ENCODE measurements around the gene SDC4. TPM values are rescaled to one million over a fixed set of nuclear protein-coding genes. Genes with fewer than 3 reads are reported as not detected.
A peak's percentile ranks its signal among the peaks of the same experiment; 100 is the strongest.

Gene SDC4
- total and polyA plus RNA-seq, 4 donors = 54.4 to 147 (median 83.6) TPM

DNA sequence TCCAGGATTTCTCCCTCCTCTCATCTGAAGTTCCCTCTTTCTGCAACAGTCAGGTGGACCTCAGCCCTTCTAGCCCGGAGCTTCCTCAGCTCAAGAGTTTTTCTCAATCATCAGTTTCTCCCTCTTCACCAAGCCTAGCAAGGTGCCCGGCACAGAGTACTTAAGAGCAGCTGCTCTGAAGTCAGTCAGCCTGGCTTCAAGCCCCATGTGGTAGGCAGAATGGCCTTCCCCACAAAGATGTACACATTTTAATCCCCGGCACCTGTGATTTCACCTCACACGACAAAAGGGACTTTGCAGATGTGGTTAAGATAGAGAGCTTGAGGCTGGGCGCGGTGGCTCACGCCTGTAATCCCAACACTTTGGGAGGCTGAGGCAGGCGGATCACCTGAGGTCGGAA lies 56.7 kb downstream of the SDC4 start:
- Histone ChIP-seq H3K27ac (ENCODE audit: low read depth in 1 of 2, low read length in 2 of 2) (no peak overlapping the region), H3K4me3 (ENCODE audit: low read depth in 1 of 3, low read length in 3 of 3) (no peak overlapping the region), H3K9ac (ENCODE audit: low read depth in 1 of 2, low read length in 2 of 2) (no peak overlapping the region), H3K27me3 (ENCODE audit: control insufficient read depth in 4 of 4, insufficient read depth in 4 of 4, low read length in 3 of 4) (peaks cover 0 to 2% (median 0%) of the 10 kb centered on the region in 4 donors), H3K9me3 (ENCODE audit: control insufficient read depth in 4 of 4, low read length in 3 of 4) (no peaks in the 10 kb centered on the region), H3K4me1 (ENCODE audit: control insufficient read depth in 4 of 4, insufficient read depth in 4 of 4, low read length in 3 of 4) (peaks cover 0 to 12% (median 6%) of the 10 kb centered on the region in 4 donors), H3K36me3 (ENCODE audit: control insufficient read depth in 4 of 4, insufficient read depth in 3 of 4, low read depth in 1 of 4, low read length in 3 of 4) (no peaks in the 10 kb centered on the region)
- WGBS = 77% methylated on average over 9 of the region's 9 CpGs
- TF ChIP-seq MAX (IDR thresholded peaks at IDR 0.05) (no peak), FOXA2 (IDR thresholded peaks at IDR 0.05) (no peak), CTCF (IDR thresholded peaks at IDR 0.05; ENCODE audit: low read depth, low read length, missing input control) (no peak), SP1 (IDR thresholded peaks at IDR 0.05) (no peak), HNF4G (IDR thresholded peaks at IDR 0.05) (no peak), RAD21 (IDR thresholded peaks at IDR 0.05) (no peak), EGR1 (IDR thresholded peaks at IDR 0.05; ENCODE audit: low read depth in 2 of 2) (no peak), YY1 (IDR thresholded peaks at IDR 0.05) (no peak), JUND (IDR thresholded peaks at IDR 0.05) (no peak), TAF1 (conservative IDR thresholded peaks at IDR 0.05) (no peak)
- DNase-seq (ENCODE audit: low spot score) = no peak

DNA sequence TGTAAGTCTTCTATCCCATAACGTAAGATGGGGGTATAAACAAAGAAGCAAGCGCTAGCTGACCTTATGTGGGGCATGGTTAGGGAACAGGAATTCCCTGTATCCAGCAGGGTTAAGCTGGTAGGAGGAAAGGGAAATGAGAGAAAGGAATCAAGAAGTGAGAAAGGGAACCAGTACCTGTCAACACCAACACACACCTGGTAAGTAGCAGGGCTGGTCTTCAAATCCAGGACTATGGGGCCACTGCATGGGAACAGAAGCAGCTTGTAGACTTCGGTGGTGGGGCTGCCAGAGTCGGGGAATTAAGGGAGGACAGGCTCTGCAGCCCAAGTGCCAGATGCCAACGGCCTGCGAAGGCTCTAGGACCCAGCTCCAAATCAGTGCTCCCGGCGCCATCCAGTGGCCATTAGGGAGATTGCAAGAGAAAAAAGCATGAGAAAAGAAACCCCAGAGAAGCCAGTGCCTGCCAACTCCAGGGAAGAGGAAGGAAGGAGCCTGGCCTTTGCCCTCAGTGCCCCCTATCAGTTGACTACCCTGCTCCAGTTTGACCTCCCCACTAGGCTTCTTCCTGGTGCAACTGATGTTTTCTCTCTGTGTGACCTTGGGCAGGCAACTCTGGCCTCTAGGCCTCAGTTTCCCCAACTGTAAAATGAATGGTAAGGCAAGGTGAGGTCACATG lies 57.4 kb downstream of the SDC4 start:
- no peak overlapping the region for H3K4me3 ChIP-seq (ENCODE audit: low read depth in 1 of 3, low read length in 3 of 3)
- no peaks in the 10 kb centered on the region for H3K36me3 ChIP-seq (ENCODE audit: control insufficient read depth in 4 of 4, insufficient read depth in 3 of 4, low read depth in 1 of 4, low read length in 3 of 4)
- H3K9ac ChIP-seq (ENCODE audit: low read depth in 1 of 2, low read length in 2 of 2) = no peak overlapping the region
- WGBS = 20% methylated on average over 8 of the region's 8 CpGs
- no peak overlapping the region for H3K27ac ChIP-seq (ENCODE audit: low read depth in 1 of 2, low read length in 2 of 2)
- DNase-seq (ENCODE audit: low spot score) = peak; percentile 70
- no peaks in the 10 kb centered on the region for H3K9me3 ChIP-seq (ENCODE audit: control insufficient read depth in 4 of 4, low read length in 3 of 4)
- peaks cover 0 to 12% (median 6%) of the 10 kb centered on the region in 4 donors for H3K4me1 ChIP-seq (ENCODE audit: control insufficient read depth in 4 of 4, insufficient read depth in 4 of 4, low read length in 3 of 4)
- TF ChIP-seq, protein P1, sequence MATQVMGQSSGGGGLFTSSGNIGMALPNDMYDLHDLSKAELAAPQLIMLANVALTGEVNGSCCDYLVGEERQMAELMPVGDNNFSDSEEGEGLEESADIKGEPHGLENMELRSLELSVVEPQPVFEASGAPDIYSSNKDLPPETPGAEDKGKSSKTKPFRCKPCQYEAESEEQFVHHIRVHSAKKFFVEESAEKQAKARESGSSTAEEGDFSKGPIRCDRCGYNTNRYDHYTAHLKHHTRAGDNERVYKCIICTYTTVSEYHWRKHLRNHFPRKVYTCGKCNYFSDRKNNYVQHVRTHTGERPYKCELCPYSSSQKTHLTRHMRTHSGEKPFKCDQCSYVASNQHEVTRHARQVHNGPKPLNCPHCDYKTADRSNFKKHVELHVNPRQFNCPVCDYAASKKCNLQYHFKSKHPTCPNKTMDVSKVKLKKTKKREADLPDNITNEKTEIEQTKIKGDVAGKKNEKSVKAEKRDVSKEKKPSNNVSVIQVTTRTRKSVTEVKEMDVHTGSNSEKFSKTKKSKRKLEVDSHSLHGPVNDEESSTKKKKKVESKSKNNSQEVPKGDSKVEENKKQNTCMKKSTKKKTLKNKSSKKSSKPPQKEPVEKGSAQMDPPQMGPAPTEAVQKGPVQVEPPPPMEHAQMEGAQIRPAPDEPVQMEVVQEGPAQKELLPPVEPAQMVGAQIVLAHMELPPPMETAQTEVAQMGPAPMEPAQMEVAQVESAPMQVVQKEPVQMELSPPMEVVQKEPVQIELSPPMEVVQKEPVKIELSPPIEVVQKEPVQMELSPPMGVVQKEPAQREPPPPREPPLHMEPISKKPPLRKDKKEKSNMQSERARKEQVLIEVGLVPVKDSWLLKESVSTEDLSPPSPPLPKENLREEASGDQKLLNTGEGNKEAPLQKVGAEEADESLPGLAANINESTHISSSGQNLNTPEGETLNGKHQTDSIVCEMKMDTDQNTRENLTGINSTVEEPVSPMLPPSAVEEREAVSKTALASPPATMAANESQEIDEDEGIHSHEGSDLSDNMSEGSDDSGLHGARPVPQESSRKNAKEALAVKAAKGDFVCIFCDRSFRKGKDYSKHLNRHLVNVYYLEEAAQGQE (IDR thresholded peaks at IDR 0.05) = no peak
- no peak for TF ChIP-seq RXRA (IDR thresholded peaks at IDR 0.05)
- peak; percentile 87 for TF ChIP-seq CTCF (IDR thresholded peaks at IDR 0.05; ENCODE audit: low read depth, low read length, missing input control)
- no peak for TF ChIP-seq HNF4G (IDR thresholded peaks at IDR 0.05)
- TF ChIP-seq RAD21 (IDR thresholded peaks at IDR 0.05) = peak; percentile 93 to 95
- peak; percentile 83 for TF ChIP-seq NR2F2 (IDR thresholded peaks at IDR 0.05)
- peaks cover 0 to 2% (median 0%) of the 10 kb centered on the region in 4 donors for H3K27me3 ChIP-seq (ENCODE audit: control insufficient read depth in 4 of 4, insufficient read depth in 4 of 4, low read length in 3 of 4)
